Fibroblast of pulmonary artery (primary cell): ENCODE data around the gene FREY1.

Source experiments
- DNase-seq: peaks from one replicate; pipeline ENCODE4 v3.0.0-alpha.2; 2010; ENCODE audit warnings: low read depth
- H3K4me3 ChIP-seq: replicated peaks from 2 replicates; pipeline ENCODE4 v1.5.1; 2011; ENCODE audit warnings: low read depth, mild to moderate bottlenecking, control low read depth, low read length, moderate library complexity
- TF ChIP-seq, protein P1 (sequence below): IDR thresholded peaks from 2 replicates; pipeline ENCODE4 v1.5.1; 2011; ENCODE audit warnings: mild to moderate bottlenecking, control low read depth, low read length, inconsistent platforms; ENCODE audit errors: missing control alignments

The FREY1 gene

DNA sequence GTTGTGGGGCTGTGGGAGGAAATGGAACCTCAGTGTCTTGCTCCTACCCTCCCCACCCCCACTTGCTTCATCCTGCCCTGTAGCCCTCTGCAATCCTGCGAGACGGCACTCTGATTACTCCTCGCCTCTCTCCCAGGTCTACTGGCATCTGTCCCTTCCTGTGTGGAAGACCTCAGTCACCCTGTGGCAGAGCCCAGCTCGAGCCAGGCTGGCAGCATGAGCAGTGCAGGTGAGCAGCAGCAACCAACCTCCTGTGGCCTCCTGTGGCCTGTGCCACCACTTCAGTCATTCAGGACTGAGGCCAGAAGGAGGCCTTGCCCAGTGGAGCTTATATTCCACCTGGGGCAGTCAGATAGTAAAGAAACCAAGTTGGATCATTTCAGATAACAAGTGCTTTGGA, 36.4 kb downstream of the FREY1 start:
- TF ChIP-seq, protein P1, sequence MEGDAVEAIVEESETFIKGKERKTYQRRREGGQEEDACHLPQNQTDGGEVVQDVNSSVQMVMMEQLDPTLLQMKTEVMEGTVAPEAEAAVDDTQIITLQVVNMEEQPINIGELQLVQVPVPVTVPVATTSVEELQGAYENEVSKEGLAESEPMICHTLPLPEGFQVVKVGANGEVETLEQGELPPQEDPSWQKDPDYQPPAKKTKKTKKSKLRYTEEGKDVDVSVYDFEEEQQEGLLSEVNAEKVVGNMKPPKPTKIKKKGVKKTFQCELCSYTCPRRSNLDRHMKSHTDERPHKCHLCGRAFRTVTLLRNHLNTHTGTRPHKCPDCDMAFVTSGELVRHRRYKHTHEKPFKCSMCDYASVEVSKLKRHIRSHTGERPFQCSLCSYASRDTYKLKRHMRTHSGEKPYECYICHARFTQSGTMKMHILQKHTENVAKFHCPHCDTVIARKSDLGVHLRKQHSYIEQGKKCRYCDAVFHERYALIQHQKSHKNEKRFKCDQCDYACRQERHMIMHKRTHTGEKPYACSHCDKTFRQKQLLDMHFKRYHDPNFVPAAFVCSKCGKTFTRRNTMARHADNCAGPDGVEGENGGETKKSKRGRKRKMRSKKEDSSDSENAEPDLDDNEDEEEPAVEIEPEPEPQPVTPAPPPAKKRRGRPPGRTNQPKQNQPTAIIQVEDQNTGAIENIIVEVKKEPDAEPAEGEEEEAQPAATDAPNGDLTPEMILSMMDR: no peak
- H3K4me3 ChIP-seq: no peak overlapping the region
- DNase-seq: no peak

DNA sequence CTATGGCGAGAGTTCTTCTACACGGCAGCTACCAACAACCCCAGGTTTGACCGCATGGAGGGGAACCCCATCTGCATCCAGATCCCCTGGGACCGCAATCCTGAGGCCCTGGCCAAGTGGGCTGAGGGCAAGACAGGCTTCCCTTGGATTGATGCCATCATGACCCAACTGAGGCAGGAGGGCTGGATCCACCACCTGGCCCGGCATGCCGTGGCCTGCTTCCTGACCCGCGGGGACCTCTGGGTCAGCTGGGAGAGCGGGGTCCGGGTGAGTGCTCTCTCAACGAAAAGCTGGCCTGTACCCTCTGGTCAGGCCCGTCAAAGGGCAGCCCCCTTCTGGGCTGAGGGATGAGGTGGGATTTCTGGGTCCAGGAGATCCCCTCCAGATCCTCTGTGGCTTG, 37.5 kb downstream of the FREY1 start:
- DNase-seq: no peak
- H3K4me3 ChIP-seq: no peak overlapping the region
- TF ChIP-seq, protein P1: no peak

DNA sequence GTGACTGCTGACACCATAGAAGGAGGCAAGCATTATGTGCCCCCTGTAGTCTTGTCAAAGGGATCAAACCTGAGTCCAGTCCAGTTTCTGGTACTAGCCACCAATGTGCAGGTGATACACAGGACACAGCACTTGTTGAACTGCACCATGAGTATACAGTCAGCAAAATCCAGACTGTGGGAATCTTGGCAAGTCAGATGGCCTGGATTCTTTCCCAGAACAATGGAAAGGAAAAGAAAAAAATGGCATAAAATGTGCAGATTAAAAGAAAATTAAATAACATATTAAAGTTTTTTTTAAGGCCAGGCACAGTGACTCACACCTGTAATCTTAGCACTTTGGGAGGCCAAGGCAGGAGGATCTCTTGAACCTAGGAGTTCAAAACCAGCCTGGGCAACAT, 43.0 kb downstream of the FREY1 start:
- no peak overlapping the region for H3K4me3 ChIP-seq
- TF ChIP-seq, protein P1: no peak
- peak; percentile 39 for DNase-seq

DNA sequence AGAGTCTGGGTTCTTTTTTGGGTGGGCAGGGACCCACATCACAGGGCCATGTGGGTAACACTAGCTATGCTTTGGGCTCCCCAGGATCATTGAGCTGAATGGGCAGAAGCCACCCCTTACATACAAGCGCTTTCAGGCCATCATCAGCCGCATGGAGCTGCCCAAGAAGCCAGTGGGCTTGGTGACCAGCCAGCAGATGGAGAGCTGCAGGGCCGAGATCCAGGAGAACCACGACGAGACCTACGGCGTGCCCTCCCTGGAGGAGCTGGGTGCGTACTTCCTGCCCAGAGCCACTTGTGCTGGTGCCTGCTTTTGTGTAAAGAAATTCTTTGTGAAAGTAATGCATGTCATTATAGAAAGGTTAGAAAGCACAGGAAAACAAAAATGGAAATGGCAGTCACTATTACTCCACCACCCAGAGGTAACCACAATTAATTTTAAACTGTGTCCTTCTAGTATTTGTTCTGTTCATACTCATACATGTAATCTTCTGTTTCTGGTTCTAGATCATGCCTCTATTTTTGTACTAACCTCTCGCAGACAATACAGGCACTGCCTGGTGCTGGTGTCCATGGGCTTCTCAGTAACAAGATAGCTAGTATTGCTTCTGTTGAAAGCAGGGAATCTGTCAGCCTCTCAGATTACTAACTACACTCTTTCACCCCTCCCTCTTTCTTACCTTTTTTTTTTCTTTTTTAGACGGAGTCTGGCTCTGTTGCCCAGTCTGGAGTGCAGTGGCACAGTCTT, 46.1 kb downstream of the FREY1 start:
- no peak overlapping the region for H3K4me3 ChIP-seq
- TF ChIP-seq, protein P1: no peak
- no peak for DNase-seq

DNA sequence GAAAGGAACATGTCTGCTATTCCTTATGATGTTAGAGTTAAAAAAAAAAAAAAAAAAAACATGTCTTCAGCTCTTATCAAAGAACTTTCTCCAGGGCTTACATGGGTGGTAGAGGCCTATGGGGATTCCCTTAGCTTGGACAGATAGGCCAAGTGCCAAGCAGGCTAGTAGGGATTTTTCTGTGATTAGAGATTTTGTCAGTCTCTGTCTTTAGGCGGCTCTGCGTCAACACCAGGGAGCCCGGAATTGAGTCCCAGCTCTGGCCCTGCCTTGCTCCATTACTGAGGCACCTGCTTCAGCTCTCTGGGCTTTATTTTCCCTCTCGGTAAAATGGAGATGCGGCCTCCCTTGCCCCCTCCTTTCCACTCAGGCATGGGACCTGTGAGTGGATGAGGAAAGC, 46.7 kb downstream of the FREY1 start:
- no peak for DNase-seq
- no peak overlapping the region for H3K4me3 ChIP-seq
- TF ChIP-seq, protein P1: no peak

DNA sequence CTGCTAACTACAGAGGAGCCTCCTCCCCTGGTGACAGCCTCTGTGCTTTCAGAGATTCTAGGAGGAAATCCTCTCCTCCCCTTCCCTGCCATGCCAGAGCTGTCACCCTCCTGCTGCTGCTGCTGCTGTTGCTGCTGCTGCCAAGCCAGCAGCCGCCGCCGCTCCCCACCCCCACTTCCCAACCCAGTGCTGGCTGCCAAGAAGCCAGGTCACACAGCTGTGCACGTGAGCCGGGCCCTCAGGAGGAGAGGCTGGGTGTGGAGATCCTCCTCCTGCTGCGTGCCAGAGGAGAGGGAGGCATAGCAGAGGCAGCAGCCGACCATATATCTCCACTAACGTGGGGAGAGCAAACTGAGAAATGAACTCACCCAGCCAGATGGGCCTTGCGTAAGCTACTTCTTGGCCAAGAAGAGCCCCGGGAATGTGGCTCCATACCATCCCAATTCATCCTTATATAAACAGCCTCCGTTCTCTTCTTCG, 47.4 kb downstream of the FREY1 start:
- H3K4me3 ChIP-seq: no peak overlapping the region

More for the DNA sequence above, 47.4 kb downstream of the FREY1 start:
- TF ChIP-seq, protein P1: no peak
- DNase-seq: peak; percentile 98
